IPS-18a (cell line): ENCODE measurements around the gene GPANK1.

Source experiments
- H3K27ac ChIP-seq: one replicate; pipeline ENCODE4 v1.5.1; 2013; ENCODE audit warnings: low read length
- H3K27me3 ChIP-seq: one replicate; pipeline ENCODE4 v1.6.1; 2013; ENCODE audit warnings: mild to moderate bottlenecking, low read length; ENCODE audit not compliant: control insufficient read depth, insufficient read depth
- H3K36me3 ChIP-seq: one replicate; pipeline ENCODE4 v1.6.1; 2013; ENCODE audit warnings: low read depth, low read length; ENCODE audit not compliant: control insufficient read depth
- H3K4me1 ChIP-seq: one replicate; pipeline ENCODE4 v1.6.1; 2013; ENCODE audit warnings: low read depth, low read length; ENCODE audit not compliant: control insufficient read depth
- H3K4me3 ChIP-seq: one replicate; pipeline ENCODE4 v1.5.1; 2013; ENCODE audit warnings: low read length
- H3K9ac ChIP-seq: one replicate; pipeline ENCODE4 v1.6.1; 2013; ENCODE audit warnings: mild to moderate bottlenecking, low read length, moderate library complexity
- H3K9me3 ChIP-seq: one replicate; pipeline ENCODE4 v1.6.1; 2013; ENCODE audit warnings: low read depth, low read length; ENCODE audit not compliant: control insufficient read depth

The GPANK1 gene

DNA sequence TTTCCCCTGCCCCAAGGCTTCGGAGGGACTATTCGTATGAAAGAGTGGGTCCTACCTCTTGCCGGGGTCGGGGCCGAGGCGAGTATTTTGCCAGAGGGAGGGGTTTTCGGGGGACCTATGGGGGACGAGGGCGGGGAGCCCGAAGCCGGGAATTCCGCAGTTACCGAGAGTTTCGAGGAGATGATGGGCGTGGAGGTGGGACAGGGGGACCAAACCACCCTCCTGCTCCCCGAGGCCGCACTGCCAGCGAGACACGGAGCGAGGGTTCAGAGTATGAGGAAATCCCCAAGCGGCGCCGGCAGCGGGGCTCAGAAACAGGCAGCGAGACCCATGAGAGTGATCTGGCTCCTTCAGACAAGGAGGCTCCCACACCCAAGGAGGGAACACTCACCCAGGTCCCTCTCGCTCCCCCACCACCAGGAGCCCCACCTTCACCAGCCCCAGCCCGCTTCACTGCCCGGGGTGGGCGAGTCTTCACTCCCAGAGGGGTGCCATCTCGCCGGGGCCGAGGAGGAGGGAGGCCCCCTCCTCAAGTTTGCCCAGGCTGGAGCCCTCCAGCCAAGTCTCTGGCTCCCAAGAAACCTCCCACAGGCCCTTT lies 33.0 kb downstream of the GPANK1 start:
- no peaks in the 10 kb centered on the region for H3K27me3 ChIP-seq
- H3K36me3 ChIP-seq, result peaks cover 98% of the 10 kb centered on the region
- H3K27ac ChIP-seq, result no peak overlapping the region
- H3K9ac ChIP-seq, result no peak overlapping the region
- no peak overlapping the region for H3K4me3 ChIP-seq
- no peaks in the 10 kb centered on the region for H3K4me1 ChIP-seq
- no peaks in the 10 kb centered on the region for H3K9me3 ChIP-seq

DNA sequence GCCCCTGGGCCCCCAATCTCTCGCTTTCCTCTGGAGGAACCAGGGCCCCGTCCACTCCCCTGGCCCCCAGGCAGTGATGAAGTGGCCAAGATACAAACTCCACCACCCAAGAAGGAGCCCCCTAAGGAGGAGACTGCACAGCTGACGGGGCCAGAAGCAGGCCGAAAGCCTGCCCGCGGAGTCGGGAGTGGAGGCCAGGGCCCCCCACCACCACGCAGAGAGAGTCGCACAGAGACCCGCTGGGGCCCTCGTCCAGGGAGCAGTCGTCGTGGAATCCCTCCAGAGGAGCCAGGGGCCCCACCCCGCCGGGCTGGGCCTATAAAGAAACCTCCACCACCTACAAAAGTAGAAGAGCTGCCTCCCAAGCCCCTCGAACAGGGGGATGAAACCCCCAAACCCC lies 33.6 kb downstream of the GPANK1 start:
- H3K36me3 ChIP-seq, result peaks cover 98% of the 10 kb centered on the region
- no peak overlapping the region for H3K9ac ChIP-seq
- no peaks in the 10 kb centered on the region for H3K4me1 ChIP-seq
- H3K9me3 ChIP-seq, result no peaks in the 10 kb centered on the region
- H3K27ac ChIP-seq, result no peak overlapping the region
- no peak overlapping the region for H3K4me3 ChIP-seq
- no peaks in the 10 kb centered on the region for H3K27me3 ChIP-seq

DNA sequence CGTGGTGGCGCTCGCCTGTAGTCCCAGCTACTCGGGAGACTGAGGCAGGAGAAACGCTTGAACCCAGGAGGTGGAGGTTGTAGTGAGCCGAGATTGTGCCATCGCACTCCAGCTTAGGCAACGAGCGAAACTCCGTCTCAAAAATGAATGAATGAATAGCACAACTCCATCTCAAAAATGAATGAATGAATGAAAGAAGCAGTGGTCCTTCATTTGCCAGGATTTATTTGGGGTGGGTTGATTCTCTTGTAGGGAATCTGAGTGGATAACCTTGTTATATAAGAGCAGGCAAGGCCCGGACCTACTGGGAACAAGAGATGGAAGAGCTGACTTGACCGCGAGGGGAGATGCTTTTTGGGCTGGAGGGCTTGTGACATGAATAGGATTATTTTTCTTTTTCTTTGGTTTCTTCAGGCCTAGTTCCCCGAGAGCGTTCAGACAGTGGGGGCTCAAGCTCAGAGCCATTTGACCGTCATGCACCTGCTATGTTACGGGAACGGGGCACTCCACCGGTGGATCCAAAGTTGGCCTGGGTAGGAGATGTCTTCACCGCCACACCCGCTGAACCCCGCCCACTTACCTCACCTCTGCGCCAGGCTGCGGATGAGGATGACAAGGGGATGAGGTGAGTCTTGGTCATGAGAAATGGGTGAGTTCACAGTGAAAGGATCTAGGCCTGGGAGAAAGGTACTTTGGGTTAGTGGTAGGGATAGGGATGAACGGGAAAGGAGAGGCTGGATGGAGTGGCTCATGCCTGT lies 34.4 kb downstream of the GPANK1 start:
- Histone ChIP-seq H3K4me3 (no peak overlapping the region), H3K27me3 (no peaks in the 10 kb centered on the region), H3K27ac (no peak overlapping the region), H3K9ac (no peak overlapping the region), H3K36me3 (peaks cover 98% of the 10 kb centered on the region), H3K9me3 (no peaks in the 10 kb centered on the region), H3K4me1 (no peaks in the 10 kb centered on the region)

DNA sequence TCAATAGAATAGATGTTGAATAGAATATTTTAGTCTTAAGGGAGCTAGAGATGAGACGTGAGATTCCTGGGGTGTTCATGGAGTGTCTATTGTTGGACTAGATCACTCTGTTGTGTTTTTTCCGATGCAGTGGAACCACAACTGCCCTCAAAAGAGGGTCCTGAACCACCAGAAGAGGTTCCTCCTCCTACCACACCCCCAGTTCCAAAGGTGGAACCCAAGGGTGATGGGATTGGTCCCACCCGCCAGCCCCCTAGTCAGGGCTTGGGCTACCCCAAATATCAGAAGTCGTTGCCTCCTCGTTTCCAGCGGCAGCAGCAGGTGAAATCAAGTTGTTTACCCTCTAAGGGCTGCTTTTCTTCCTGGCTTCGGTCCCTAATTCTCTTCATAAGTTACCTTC lies 35.8 kb downstream of the GPANK1 start:
- Histone ChIP-seq H3K9ac (no peak overlapping the region), H3K36me3 (peaks cover 98% of the 10 kb centered on the region)

DNA sequence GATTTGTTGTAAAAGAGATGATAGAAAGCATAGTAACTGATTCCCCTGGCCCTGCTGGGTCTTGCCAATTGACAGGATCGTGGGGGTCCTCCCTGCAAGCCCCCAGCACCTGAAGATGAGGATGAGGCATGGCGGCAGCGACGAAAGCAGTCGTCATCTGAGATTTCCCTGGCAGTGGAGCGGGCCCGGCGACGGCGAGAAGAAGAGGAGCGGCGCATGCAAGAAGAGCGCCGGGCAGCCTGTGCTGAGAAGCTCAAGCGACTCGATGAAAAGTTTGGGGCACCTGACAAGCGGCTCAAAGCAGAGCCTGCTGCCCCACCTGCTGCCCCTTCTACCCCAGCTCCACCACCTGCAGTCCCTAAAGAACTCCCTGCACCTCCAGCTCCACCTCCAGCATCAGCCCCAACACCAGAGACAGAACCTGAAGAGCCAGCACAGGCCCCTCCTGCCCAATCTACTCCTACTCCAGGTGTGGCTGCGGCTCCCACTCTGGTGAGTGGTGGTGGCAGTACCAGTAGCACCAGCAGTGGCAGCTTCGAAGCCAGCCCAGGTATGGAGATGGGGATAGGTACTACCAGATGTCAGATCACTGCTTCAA lies 37.0 kb downstream of the GPANK1 start:
- H3K36me3 ChIP-seq, result peaks cover 97% of the 10 kb centered on the region
- no peaks in the 10 kb centered on the region for H3K27me3 ChIP-seq
- H3K9me3 ChIP-seq, result no peaks in the 10 kb centered on the region
- no peak overlapping the region for H3K4me3 ChIP-seq
- no peak overlapping the region for H3K27ac ChIP-seq
- no peaks in the 10 kb centered on the region for H3K4me1 ChIP-seq
- no peak overlapping the region for H3K9ac ChIP-seq

More for the DNA sequence above, 35.8 kb downstream of the GPANK1 start:
- no peak overlapping the region for H3K4me3 ChIP-seq
- H3K27ac ChIP-seq, result no peak overlapping the region
- H3K9me3 ChIP-seq, result no peaks in the 10 kb centered on the region
- no peaks in the 10 kb centered on the region for H3K4me1 ChIP-seq
- H3K27me3 ChIP-seq, result no peaks in the 10 kb centered on the region

DNA sequence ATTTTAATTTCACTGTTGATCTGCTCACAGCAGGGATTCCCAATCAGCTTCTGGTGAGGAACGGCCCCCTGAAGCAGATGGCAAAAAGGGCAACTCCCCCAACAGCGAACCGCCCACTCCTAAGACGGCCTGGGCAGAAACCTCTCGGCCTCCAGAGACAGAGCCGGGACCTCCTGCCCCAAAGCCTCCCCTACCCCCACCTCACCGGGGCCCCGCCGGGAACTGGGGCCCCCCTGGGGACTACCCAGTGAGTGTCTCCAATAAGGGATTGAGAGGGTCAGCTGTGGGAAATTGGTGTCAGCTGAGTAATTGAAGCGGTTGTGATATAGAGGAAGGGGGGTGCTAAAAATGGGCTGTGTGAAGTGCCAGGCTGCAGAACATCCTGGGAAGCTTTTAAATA lies 37.8 kb downstream of the GPANK1 start:
- no peaks in the 10 kb centered on the region for H3K9me3 ChIP-seq
- H3K4me3 ChIP-seq, result no peak overlapping the region
- H3K36me3 ChIP-seq, result peaks cover 98% of the 10 kb centered on the region
- H3K27me3 ChIP-seq, result no peaks in the 10 kb centered on the region
- H3K9ac ChIP-seq, result no peak overlapping the region
- peaks cover 4% of the 10 kb centered on the region for H3K4me1 ChIP-seq
- no peak overlapping the region for H3K27ac ChIP-seq

DNA sequence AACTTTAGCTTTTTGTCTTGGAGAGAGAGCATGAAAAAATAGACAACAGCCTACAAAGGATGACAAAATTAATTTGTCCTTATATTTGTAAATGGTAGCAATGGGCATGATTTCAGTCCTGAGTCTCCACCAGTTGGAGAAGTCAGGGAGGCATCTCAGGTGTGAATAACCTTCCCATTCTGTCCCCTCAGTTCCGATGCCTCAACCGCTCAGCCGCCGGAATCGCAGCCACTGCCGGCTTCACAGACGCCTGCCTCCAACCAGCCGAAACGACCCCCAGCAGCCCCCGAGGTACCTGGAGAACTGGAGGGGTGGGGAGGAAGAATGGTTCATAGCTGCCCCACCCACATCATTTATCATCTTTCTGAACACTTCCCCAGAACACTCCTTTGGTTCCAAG lies 40.7 kb downstream of the GPANK1 start:
- Histone ChIP-seq H3K4me1 (peaks cover 7% of the 10 kb centered on the region), H3K36me3 (peaks cover 74% of the 10 kb centered on the region), H3K27ac (no peak overlapping the region), H3K27me3 (no peaks in the 10 kb centered on the region), H3K9me3 (no peaks in the 10 kb centered on the region), H3K4me3 (no peak overlapping the region), H3K9ac (no peak overlapping the region)

DNA sequence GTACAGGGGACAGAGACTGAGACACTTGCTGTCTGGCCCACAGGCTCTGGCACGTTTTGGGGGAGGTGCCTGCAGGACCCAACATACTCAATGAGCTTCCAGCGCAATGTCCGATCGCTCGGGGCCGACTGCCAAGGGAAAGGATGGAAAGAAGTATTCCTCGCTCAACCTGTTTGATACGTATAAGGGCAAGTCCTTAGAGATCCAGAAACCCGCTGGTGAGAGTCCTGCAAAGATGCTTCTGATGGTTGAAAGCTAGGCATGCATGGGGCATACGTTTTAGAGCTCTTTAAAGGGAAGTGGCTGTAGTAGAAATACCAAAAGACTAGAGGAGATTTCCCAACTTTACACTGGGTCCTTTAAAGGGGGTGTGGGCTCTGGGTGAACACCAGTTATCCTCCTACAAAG lies 42.1 kb downstream of the GPANK1 start:
- no peak overlapping the region for H3K27ac ChIP-seq
- no peaks in the 10 kb centered on the region for H3K9me3 ChIP-seq
- H3K9ac ChIP-seq, result peak overlapping the region; percentile 99
- no peaks in the 10 kb centered on the region for H3K27me3 ChIP-seq
- H3K36me3 ChIP-seq, result peaks cover 60% of the 10 kb centered on the region
- peaks cover 7% of the 10 kb centered on the region for H3K4me1 ChIP-seq
- peak overlapping the region; percentile 99 for H3K4me3 ChIP-seq

DNA sequence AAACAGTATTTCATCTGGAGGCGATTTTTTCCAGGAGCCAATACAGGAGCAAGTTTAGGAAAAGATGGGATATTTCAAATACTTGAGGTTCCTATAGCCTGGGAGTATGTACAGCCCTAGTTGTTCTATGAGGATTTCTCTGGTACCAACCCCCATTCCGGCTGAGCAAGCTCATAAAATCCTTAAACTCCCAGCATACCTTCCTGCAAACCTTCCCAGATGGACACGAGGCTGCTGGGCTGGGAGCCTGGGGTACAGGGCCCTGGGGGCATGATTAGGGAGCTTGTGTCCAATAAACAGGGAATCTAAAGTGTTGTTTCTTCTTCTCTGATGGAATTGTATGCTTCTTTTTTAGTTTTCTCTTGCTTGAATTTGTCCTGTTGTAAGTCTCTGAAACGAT lies 42.8 kb downstream of the GPANK1 start:
- Histone ChIP-seq H3K36me3 (peaks cover 53% of the 10 kb centered on the region), H3K4me1 (peaks cover 7% of the 10 kb centered on the region), H3K9me3 (no peaks in the 10 kb centered on the region), H3K4me3 (peak overlapping the region; percentile 99), H3K27me3 (no peaks in the 10 kb centered on the region), H3K27ac (peak overlapping the region; percentile 0), H3K9ac (peak overlapping the region; percentile 99)

DNA sequence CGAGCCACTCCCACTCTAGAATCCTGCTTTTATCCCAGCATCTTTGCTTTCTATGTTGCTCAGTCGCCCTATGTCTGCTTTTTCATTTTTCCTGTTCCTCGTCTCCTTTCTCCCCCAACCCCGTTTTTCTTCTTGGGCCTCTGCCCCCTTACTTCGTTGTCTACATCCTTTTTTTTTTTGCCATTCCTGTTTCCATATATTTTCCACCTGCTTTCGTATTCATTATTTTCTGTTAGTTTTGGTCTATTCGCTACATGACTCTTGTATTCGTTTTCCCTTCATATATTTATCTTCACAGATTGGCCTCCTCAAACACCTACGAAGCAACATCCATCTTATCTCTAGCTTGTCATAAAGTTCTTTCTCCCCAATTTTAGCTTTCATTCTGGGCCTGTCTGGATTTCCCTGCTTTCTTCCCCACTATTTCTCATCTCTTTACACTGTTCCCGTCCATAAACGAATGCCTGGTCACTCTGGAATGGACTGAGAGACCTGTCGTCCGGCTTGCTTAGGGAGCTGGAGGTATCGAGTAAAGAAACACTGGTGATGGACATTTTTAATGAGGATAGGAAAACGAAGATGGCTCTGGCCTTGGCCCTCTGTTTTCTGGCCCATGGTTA lies 43.4 kb downstream of the GPANK1 start:
- H3K36me3 ChIP-seq, result peaks cover 48% of the 10 kb centered on the region
- peak overlapping the region; percentile 99 for H3K4me3 ChIP-seq
- no peaks in the 10 kb centered on the region for H3K9me3 ChIP-seq
- peak overlapping the region; percentile 93 for H3K27ac ChIP-seq
- H3K9ac ChIP-seq, result peak overlapping the region; percentile 99
- H3K4me1 ChIP-seq, result peaks cover 7% of the 10 kb centered on the region
- no peaks in the 10 kb centered on the region for H3K27me3 ChIP-seq

DNA sequence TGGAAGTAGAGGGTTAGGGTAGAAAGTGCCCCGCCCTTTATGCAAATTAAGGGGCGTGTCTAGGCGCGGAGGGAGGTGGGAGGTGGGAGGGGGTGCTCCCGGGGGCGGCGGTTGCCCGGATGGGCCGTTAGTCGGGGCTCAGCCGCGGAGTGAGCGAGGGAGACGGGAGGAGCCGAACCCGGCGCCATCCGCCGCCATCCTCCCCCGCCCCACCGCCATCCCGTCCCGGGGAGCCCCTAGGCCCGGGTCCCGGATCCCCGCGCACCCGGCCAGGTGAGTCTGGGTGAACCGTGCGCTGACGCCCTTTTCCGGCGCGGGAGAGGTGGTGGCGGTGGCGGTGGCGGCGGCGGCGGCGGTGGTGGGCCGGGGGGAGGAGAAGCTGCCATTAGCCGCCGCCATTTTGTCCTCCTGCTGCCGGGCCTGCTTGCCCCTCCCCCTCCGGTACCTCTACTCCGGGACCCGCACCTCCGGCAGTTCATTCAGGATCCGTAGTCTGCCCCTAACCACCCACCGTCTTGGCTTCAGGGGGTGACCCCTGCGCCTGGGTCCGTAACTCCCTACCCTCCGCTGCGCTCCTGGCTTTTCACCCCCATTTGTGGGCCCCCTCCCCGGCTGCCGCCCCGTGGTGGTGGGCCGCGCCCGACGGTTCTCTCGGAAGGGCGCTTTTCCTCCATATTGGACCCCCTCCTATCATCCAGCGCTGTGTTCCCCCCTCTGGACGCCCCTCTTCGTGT lies 44.0 kb downstream of the GPANK1 start, which contains the start of gene PRRC2A:
Gene PRRC2A (plus strand): TSS at position 130 of the 734 bp plus-strand sequence. CDS start 2,075 bp downstream, outside the sequence.
- no peaks in the 10 kb centered on the region for H3K9me3 ChIP-seq
- H3K27me3 ChIP-seq, result no peaks in the 10 kb centered on the region
- H3K9ac ChIP-seq, result peak within 1 kb of the TSS; percentile 99
- H3K4me3 ChIP-seq, result peak within 1 kb of the TSS; percentile 99
- H3K36me3 ChIP-seq, result peaks cover 41% of the 10 kb centered on the region
- H3K27ac ChIP-seq, result peak within 1 kb of the TSS; percentile 95
- peaks cover 10% of the 10 kb centered on the region for H3K4me1 ChIP-seq
